Esophagus squamous epithelium (tissue), 4 donors: Measurements from ENCODE around the gene SEMA5A.

Source experiments
- POLR2A ChIP-seq, 4 donors: fragments of 450-650 bp; IDR thresholded peaks; one replicate each; pipeline ENCODE4 v1.6.1; 2017; ENCODE audit warnings: antibody characterized with exemption in 4 of 4, mild to moderate bottlenecking in 4 of 4, moderate library complexity in 3 of 4
- TF ChIP-seq, protein P1 (sequence below), 6 experiments: fragments of 450-650 bp in 4 of 6; fragments of 200-600 bp in 2 of 6; sonication (generic) in 2 of 6; IDR thresholded peaks; one replicate each; pipeline ENCODE4 v1.5.1; 2016 to 2019; ENCODE audit warnings: antibody characterized with exemption in 6 of 6, mild to moderate bottlenecking in 4 of 6, moderate library complexity in 4 of 6

GRCh38 chr5:9278921-9279603 lies 266.8 kb downstream of the SEMA5A start:
- TF ChIP-seq, protein P1, sequence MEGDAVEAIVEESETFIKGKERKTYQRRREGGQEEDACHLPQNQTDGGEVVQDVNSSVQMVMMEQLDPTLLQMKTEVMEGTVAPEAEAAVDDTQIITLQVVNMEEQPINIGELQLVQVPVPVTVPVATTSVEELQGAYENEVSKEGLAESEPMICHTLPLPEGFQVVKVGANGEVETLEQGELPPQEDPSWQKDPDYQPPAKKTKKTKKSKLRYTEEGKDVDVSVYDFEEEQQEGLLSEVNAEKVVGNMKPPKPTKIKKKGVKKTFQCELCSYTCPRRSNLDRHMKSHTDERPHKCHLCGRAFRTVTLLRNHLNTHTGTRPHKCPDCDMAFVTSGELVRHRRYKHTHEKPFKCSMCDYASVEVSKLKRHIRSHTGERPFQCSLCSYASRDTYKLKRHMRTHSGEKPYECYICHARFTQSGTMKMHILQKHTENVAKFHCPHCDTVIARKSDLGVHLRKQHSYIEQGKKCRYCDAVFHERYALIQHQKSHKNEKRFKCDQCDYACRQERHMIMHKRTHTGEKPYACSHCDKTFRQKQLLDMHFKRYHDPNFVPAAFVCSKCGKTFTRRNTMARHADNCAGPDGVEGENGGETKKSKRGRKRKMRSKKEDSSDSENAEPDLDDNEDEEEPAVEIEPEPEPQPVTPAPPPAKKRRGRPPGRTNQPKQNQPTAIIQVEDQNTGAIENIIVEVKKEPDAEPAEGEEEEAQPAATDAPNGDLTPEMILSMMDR (IDR thresholded peaks at IDR 0.05) = no peak
- TF ChIP-seq POLR2A (IDR thresholded peaks at IDR 0.05) = no peak
